HG02840 (cell line): ENCODE measurements around the gene FHIT.
"Not testable (repeated sequence)": the region's sequence is repeated elsewhere in the genome, so short reads cannot be mapped to it uniquely, and the experiment has no call there.

ENCODE experiments used
- ATAC-seq: cut with Tn5 transposase; IDR thresholded peaks from one replicate; pipeline ENCODE4 v1.9.1; 2021; ENCODE audit warnings: mild to moderate bottlenecking, moderate library complexity, moderate number of reproducible peaks; ENCODE audit not compliant: unreplicated experiment, low FRiP score

The FHIT gene

DNA sequence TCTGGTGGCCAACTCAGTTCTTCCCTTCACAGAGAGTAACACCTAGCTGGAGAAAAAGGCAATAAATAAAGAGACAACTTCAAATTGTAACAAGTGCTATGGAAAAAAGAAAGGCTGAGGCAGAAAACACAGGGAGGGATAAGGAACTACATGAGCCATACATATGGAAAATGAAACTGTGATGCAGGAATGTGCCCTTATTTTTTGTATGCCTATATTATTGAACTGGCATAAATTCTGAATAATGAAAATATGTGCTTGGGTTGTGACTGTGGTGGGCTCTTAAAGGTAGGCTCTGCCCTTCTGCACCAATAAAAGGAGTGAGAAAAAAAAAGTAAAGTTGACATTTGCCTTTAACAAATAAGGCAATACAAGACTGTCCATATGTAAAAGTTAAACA lies 19.6 kb downstream of the FHIT start:
- no peak for ATAC-seq

DNA sequence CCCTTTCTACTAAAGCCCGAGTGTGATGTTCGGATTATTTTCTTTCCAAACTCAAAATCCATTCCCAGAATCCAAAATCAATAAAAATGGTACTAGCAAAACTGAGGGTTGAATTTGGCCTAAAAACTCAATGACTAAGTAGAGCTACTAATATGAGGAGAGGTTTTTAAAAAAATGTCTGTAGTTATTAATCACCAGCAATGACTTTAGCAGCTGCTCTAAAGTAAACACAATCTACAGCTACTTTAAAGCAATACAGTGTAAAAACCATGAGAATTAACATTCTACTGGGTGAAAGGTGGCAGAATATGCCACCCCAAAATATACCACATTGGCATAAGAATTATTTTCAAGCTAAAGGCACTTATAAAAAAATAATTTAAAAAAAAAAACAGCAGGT lies 23.5 kb downstream of the FHIT start:
- no peak for ATAC-seq

GRCh38 chr3:61226166-61226686 lies 25.0 kb downstream of the FHIT start:
- no peak for ATAC-seq

- ATAC-seq: no peak
Measured at GRCh38 chr3:61224823-61225222, 26.4 kb downstream of the FHIT start.

GRCh38 chr3:61223451-61223850 lies 27.8 kb downstream of the FHIT start:
- ATAC-seq: no peak

DNA sequence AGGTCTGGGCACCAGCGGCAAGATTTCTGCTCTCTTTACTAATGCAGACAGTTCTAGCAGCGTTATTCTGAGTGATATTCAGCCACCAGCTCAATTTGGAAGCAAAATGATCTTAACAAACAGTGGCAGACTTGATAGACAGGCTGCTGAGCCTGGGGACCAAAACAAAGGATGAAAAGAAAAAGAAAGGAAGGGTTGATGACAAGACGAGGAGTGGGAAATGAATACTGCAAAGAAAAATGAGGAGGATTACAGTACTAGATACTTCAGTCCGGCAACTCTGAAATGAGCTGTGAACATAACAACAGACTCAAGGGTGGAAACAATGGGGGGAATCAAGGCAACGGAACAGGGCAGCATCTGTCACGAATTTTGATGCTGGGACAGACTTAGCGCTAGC lies 28.8 kb downstream of the FHIT start:
- no peak for ATAC-seq

- ATAC-seq: no peak
Measured at GRCh38 chr3:61221759-61222362, 29.4 kb downstream of the FHIT start.

DNA sequence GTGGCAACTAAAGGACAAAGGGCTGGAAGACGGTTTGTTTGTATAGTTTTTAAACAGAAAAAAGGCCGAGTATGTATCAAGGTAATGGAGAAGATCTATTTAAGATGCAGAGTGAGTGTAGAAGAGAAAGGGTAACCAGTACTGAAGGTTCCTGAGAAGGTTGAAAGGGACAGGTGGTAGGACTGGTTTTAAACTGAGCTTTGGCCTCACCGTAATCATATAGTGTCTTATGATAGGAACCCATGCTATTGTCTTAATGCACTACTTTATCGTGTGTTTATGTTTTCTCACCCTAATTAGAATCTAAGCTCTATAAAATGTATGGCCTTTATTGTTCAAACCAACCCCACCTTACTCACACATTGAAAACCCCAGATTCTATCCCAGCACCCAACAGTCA lies 32.7 kb downstream of the FHIT start:
- no peak for ATAC-seq

GRCh38 chr3:61216171-61216570 lies 35.1 kb downstream of the FHIT start:
- not testable (repeated sequence) for ATAC-seq

DNA sequence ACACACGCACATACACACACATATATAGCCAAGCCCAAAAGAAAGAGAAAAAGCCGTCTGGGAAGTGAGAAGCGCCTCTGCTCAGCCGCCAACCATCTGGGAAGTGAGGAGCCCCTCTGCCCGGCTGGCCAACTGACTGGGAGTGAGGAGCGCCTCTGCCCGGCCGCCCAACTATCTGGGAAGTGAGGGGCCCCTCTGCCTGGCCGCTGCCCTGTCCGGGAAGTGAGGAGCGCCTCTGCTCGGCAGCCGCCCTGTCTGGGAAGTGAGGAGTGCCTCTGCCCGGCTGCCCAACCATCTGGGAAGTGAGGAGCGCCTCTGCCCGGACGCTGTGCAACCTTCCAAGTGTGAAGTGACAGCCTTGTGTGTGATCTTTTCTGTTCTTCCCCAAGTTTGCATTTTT lies 49.2 kb downstream of the FHIT start:
- no peak for ATAC-seq

- ATAC-seq: no peak
Measured at GRCh38 chr3:61201071-61201470, 50.2 kb downstream of the FHIT start.

- ATAC-seq: no peak
Measured at GRCh38 chr3:61200270-61200669, 51.0 kb downstream of the FHIT start.

- no peak for ATAC-seq
Measured at GRCh38 chr3:61199843-61200242, 51.4 kb downstream of the FHIT start.

GRCh38 chr3:61194892-61195538 lies 56.2 kb downstream of the FHIT start:
- ATAC-seq: no peak

DNA sequence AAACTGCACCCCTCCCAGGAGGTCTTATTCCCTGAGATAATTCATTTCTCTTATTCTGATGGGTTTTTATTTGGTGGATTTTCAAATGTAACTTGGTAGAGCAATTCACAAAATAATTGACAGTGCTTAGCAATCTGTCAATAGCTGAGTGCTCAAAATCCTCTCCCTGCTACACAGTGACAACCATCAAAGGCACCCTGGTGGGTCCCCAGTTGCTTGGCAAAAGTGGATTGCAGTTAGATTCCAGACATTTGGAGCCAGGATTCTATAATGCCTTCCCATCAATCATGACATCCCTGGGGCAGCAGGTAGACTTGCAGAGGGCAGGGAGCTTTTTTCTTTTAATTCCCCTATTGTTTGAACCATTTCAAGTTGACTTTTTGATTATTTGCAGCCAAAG lies 59.0 kb downstream of the FHIT start:
- no peak for ATAC-seq

DNA sequence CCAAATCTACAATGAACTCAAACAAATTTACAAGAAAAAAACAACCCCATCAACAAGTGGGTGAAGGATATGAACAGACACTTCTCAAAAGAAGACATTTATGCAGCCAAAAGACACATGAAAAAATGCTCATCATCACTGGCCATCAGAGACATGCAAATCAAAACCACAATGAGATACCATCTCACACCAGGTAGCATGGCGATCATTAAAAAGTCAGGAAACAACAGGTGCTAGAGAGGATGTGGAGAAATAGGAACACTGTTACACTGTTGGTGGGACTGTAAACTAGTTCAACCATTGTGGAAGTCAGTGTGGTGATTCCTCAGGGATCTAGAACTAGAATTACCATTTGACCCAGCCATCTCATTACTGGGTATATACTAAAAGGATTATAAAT lies 61.0 kb downstream of the FHIT start:
- ATAC-seq: not testable (repeated sequence)

DNA sequence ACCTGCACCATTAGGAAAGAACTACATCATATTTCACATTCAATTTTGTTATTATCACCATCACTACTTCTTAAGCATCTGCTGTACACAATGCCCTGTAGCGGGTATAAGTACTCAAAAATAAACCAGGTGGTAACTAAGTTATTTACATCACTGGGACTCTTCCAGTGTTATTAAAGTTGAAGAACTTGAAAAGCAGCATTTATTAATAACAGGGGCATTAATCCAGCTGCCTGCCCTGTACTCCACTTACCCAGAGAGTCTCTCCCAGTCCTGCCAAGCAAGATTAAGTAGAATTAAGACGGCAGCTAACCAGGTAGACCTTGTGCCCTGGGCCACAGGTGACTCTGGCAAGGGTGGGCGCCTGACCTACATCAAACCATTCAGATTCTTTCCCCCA lies 65.2 kb downstream of the FHIT start:
- no peak for ATAC-seq

GRCh38 chr3:61184956-61185355 lies 66.3 kb downstream of the FHIT start:
- ATAC-seq: no peak

- ATAC-seq: peak; percentile 50
Measured at GRCh38 chr3:61182662-61183061, 68.6 kb downstream of the FHIT start.

DNA sequence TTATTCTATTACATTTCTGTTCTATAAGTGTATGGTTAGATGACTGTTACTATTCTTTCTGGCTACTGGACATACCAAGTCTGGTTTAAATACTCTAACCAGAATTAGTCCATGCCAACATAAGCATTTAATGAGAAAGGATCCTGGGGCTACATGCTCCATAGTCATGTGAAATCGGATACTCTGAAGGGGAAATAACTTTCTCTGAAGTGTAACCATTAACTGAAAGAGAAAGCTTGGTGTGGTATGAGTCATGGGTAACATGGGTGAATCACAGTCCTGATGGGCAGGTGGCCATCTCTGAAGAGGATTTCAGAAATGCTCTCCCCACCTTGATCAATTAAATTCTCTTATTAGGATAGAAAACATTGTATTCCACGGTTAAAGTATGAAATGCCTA lies 69.4 kb downstream of the FHIT start:
- peak; percentile 96 for ATAC-seq

DNA sequence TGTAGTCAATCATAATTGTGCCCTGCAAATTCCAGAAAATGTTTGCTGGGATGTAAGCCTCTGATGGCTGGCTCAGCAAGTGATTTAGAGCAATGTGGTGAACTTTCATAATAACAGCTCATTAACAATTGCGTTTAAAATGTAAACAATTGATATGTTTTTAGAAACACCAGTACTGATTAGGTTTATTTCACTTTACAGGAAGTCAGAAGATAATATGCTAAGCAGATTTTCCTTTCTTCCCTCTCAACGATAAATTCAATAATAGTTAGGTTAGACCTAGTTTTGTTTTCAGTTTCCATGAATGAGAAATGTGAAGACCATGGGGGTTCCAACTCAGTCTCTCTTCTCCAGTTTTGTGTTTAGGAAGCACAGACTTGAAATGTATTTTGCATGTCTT lies 71.0 kb downstream of the FHIT start:
- ATAC-seq: no peak

DNA sequence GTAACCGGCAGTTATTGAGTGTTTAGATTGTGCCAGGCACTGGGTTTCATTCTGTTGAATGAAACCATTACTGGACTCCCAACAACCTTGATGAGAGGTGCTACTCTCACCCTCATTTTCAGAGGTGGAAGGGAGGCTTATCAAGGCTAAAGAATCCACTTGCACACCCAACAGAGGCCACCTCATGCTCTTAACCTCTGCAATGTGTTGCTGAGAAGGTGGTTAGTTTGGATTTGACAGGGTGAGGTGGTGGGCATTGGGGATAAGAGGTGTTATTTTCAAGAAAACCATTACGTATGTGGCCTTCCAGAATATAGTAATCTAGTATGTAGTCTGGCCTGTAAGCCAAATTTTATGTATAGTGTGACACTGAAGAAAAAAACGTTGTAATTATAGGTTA lies 73.1 kb downstream of the FHIT start:
- ATAC-seq: no peak
